ENCODE measurements around the gene SLC13A2. TPM values are rescaled to one million over a fixed set of nuclear protein-coding genes. Genes with fewer than 3 reads are reported as not detected.
"Not testable (repeated sequence)": the region's sequence is repeated elsewhere in the genome, so short reads cannot be mapped to it uniquely, and the experiment has no call there.

The SLC13A2 gene, protein sequence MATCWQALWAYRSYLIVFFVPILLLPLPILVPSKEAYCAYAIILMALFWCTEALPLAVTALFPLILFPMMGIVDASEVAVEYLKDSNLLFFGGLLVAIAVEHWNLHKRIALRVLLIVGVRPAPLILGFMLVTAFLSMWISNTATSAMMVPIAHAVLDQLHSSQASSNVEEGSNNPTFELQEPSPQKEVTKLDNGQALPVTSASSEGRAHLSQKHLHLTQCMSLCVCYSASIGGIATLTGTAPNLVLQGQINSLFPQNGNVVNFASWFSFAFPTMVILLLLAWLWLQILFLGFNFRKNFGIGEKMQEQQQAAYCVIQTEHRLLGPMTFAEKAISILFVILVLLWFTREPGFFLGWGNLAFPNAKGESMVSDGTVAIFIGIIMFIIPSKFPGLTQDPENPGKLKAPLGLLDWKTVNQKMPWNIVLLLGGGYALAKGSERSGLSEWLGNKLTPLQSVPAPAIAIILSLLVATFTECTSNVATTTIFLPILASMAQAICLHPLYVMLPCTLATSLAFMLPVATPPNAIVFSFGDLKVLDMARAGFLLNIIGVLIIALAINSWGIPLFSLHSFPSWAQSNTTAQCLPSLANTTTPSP
- total RNA-seq, result not detected
- long read RNA-seq, result 0 reads

DNA sequence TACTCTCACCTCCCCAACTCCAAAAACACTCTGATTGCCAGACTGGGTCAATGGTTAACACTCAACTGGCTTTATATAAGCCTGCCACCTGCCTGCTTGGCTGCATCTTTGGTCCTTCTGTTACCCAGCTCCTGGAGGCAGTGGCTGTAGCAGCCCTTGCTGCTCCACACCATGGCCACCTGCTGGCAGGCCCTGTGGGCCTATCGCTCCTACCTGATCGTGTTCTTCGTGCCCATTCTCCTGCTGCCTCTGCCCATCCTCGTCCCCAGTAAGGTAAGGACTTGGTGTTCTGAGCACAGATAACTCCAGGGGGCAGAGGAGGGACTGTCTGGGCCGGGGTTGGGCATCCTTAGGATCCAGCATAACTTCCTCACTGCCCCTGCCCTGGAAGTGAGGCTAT lies at the start of gene SLC13A2:
Gene SLC13A2 (plus strand): TSS at position 103 of the 400 bp plus-strand sequence. CDS start 69 bp downstream, at position 172.
- DNase-seq (ENCODE audit: missing footprints), result no peak

DNA sequence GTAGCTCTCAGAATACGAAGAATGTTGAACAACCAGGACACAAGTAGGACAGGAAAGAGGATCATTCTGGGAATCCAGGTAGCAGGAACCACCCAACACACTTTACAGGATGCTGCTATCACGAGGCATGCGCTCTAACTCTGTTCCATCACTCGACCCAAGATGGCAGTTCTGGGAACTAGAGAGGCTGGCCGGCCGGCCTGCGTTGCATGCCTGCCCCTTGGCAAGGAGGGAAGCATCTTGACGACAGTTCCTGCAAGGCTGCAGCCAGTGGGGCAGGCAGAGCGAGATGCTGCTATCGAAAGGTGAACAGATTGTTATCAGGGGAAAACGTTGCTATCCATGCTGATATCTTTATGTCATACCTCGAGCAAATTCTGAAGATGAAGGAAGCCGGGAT lies 48.2 kb upstream of the SLC13A2 start:
- DNase-seq (ENCODE audit: missing footprints) (no peak), ATAC-seq (no peak)
- intact Hi-C loops (cut with DNase I), result no loop called here

More for the DNA sequence above, at the start of gene SLC13A2:
- no peak for ATAC-seq
- intact Hi-C loops (cut with DNase I), result no loop called here

DNA sequence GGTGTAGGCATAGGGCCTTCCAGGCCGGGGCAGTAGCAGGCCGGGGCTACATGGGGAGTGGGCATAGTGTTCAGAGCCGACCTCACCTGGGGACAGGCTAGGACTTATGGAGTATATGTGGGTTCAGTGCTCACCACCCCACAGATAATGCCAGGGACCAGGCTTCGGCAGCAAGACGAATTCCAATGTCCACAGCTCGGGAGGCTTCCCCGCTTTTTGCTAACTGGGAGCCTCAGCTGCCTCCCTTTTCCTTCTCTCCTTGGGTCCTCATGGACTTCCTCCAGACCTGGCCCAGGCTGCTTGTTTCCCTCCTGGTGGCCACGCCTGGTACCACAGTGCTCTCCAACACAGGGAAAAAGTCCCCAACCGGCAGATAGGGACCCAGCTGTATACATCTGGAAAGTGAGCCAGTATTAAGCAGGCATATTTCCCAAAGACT lies 47.3 kb upstream of the SLC13A2 start:
- no peak for DNase-seq (ENCODE audit: missing footprints)
- no peak for ATAC-seq
- intact Hi-C loops (cut with DNase I), result no loop called here

DNA sequence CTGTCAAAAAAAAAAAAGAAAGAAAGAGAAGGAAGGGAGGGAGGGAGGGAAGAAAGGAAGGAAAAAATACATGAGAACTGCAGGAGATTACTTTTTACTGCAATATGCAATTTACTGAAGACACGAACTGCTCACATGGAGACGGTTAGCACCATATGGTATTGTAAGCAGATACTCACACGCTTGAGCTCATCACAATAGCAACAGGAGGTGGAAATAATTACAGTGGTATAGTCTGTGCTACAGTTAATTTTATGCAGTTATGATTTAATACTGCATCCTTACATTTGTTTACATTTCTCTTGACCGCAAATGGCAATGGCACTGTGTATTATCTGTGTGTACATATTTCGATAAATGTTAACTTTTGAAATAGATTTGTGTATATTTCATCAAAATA lies 46.1 kb upstream of the SLC13A2 start:
- DNase-seq (ENCODE audit: missing footprints), result no peak
- intact Hi-C loops (cut with DNase I), result no loop called here
- ATAC-seq, result no peak

DNA sequence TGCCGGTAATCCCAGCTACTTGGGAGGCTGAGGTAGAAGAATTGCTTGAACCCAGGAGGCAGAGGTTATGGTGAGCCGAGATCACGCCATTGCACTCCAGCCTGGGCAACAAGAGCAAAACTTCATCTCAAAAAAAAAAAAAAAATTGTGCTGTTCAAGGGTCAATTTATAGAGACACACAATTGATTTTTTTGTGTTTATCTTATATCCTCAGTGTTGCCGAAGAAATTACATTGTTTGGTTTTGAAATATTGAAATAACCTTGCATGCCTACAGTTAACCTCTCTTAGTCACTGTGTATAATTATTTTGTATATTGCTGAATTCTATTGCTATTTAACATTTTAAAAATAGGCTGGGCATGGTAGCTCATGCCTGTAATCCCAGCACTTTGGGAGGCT lies 45.5 kb upstream of the SLC13A2 start:
- DNase-seq (ENCODE audit: missing footprints); ATAC-seq; intact Hi-C loops (cut with DNase I): not testable (repeated sequence)

DNA sequence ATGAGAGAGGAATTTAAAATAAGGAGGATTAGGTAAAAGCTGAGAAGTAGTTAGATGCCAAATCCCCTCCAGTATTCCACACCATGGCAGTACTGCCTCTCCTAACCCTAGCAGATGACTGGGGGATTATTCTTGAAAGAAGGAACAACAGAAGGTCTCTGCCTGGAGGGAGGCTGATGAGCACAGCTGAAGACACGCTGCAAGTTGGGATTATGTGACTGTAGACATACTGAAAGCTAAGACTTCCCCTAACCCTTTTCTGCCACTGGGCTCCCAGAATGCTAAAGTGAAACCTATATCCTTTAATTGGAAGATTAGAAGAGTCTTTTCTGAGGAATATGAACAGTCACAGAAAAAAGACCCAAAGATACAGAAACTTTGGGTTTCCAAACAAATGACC lies 39.7 kb upstream of the SLC13A2 start:
- ATAC-seq (no peak), DNase-seq (ENCODE audit: missing footprints) (no peak)
- intact Hi-C loops (cut with DNase I), result no loop called here

DNA sequence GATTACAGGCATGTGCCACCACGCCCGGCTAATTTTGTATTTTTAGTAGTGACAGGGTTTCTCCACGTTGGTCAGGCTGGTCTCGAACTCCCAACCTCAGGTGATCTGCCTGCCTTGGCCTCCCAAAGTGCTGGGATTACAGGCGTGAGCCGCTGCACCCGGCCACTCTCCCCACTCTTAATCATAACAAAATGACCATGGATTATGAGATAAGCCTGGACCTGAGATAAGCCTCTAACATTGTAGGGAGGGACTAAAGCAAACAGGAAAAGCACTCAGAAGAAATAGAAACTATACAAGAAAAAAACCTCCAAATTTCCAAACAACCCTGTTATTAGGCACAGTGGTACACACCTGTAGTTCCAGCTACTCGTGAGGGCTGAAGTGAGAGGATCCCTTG lies 39.1 kb upstream of the SLC13A2 start:
- intact Hi-C loops (cut with DNase I); DNase-seq (ENCODE audit: missing footprints); ATAC-seq: not testable (repeated sequence)

DNA sequence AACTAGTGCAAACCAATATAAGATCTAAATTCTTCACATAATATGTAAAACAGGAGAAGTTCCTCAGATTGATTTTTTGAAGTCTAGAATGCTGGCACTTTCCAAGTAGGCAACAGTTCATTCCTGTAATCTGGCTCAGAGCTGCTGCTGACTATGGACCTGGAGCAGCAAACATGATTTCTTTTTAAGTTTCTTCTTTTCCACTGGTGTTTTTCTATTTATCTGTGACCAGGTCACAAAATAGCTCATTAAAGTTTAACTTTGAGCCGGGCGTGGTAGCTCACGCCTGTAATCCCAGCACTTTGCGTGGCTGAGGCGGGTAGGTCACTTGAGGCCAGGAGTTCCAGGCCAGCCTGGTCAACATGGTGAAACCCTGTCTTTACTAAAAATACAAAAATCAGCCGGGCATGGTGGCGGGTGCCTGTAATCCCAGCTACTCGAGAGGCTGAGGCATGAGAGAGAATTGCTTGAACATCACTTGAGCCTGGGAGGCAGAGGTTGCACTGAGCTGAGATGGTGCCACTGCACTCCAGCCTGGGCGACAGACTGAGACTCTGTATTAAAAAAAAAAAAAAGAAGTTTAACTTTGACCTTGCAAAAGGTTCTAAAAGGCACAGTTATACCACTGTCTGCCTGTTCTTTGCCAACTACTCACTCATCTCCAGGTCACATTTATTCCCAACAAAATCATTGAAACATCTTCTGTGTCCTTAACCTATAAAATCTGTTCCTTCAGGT lies 29.4 kb upstream of the SLC13A2 start:
- DNase-seq (ENCODE audit: missing footprints), result no peak
- intact Hi-C loops (cut with DNase I), result no loop called here
- ATAC-seq, result no peak

DNA sequence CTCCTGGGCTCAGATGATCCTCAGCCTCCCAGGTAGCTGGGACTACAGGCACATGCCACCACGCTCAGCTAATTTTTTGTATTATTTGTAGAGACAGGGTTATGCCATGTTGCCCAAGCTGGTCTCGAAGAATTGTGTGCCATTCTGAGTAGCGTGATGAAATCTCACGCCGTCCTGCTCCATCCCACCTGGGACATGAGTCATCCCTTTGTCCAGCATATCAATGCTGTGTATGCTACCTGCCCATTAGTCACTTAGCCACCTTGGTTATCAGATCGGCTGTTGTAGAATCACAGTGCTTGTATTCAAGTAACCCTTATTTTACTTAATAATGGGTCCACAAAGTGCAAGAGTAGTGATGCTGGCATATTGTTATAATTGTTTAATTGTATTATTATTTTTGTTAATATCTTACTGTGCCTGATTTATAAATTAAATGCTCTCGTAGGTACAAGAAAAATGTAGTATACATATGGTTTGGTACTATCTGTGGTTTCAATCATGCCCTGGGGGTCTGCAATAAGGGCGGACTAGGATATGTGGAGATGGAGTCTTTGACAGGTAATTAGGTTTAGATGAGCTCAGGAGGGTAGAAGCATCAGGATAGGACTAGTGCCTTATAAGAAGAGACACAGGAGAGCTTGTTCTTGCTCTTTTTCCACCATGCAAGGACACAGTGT lies 26.6 kb upstream of the SLC13A2 start:
- ATAC-seq (no peak), DNase-seq (ENCODE audit: missing footprints) (no peak)
- intact Hi-C loops (cut with DNase I), result no loop called here

DNA sequence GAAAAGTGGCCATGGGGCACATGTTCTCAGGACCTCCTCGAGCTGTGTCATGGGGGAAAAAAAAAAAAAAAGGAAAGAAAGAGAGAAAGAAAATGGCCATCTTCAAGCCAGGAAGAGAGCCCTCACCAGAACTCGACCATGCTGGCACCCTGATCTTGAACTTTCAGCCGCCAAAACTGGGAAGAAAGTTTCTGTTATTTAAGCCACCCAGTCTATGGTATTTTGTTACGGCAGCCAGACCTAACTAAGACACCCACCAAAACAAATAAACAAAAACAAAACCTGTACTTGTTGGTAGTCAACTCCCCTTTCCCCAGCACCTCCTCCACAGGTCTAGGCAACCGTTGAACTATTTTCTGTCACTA lies 26.1 kb upstream of the SLC13A2 start:
- no peak for ATAC-seq
- no peak for DNase-seq (ENCODE audit: missing footprints)
- intact Hi-C loops (cut with DNase I), result no loop called here

DNA sequence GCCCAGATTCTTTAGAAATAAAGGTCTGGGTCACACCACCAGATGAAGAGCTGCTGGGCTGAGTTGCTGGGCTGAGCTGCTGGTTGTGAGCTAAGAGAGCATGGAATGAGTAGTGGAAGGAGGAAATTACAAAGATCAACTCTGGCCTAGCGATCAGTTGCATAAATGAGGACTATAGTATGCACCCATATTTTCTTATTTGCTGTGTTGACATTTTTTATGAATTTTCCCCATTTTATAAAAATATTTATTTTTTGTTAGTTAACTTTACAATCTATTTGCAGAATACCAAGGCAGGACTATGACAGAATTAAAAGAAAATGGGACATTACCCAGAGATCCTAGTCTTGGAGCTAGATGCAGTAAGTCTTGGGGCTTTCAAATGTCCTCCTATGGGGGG lies 23.6 kb upstream of the SLC13A2 start:
- DNase-seq (ENCODE audit: missing footprints) (no peak), ATAC-seq (no peak)
- intact Hi-C loops (cut with DNase I), result no loop called here

DNA sequence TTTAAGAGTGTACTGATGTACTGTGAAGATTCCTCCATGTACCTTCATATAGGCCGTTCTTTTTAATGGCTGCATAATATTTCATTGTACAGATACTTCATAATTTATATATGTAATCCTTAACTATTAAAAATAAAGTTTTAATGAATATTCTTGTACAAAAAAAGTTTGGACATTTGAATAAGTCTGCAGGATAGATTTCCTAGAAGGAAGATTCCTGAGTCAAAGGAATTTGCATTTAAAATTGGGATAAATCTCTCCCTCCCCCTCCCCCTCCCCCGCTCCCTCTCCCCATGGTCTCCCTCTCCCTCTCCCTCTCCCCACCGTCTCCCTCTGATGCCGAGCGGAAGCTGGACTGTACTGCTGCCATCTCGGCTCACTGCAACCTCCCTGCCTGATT lies 15.6 kb upstream of the SLC13A2 start:
- intact Hi-C loops (cut with DNase I), result no loop called here
- ATAC-seq, result no peak
- no peak for DNase-seq (ENCODE audit: missing footprints)

DNA sequence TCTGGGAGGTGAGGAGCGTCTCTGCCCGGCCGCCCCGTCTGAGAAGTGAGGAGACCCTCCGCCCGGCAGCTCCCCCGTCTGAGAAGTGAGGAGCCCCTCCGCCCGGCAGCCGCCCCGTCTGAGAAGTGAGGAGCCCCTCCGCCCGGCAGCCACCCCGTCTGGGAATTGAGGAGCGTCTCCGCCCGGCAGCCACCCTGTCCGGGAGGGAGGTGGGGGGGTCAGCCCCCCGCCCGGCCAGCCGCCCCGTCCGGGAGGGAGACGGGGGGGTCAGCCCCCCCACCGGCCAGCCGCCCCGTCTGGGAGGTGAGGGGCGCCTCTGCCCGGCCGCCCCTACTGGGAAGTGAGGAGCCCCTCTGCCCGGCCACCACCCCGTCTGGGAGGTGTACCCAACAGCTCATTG lies 14.6 kb upstream of the SLC13A2 start:
- ATAC-seq; intact Hi-C loops (cut with DNase I); DNase-seq (ENCODE audit: missing footprints): not testable (repeated sequence)

DNA sequence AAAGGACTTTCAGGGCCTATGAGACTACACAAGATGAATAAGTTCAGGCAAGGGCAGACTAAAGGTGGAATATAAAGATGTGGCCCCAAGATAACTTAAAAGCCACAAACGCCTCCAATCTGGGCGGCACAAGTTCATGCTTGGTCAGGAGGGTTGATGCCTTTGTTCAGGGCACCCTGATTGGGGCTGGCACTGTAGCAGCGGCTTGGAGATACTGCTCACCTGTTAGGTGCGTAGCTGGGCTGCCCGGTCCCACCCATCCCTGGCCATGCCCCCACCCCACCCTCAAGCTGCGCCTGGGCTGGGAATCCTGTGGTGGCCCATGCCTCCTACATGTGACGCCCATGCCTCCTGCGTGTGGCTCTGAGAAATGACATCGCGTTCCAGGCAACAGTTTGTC lies 12.5 kb upstream of the SLC13A2 start:
- intact Hi-C loops (cut with DNase I), result no loop called here
- ATAC-seq, result no peak
- no peak for DNase-seq (ENCODE audit: missing footprints)

DNA sequence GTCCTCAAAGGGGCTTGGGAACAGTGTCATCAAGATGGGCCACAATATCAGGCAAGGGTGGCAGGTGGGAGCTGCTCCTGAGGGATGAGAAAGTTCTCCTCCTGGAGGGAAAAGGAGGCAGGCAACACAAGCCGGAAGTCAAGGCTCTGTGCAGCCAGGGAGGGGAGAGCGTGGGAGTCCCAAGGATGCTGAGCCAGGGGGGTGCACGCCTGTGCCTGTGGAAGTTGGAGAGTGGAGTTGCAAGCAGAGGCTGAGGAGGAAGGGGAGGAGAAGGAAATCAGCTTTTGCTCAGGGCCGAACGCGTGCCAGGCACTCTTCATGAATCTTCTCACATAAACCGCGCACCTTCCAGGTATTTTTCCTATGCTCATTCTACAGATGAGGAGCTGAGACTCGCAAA lies 7.4 kb upstream of the SLC13A2 start:
- intact Hi-C loops (cut with DNase I), result no loop called here

DNA sequence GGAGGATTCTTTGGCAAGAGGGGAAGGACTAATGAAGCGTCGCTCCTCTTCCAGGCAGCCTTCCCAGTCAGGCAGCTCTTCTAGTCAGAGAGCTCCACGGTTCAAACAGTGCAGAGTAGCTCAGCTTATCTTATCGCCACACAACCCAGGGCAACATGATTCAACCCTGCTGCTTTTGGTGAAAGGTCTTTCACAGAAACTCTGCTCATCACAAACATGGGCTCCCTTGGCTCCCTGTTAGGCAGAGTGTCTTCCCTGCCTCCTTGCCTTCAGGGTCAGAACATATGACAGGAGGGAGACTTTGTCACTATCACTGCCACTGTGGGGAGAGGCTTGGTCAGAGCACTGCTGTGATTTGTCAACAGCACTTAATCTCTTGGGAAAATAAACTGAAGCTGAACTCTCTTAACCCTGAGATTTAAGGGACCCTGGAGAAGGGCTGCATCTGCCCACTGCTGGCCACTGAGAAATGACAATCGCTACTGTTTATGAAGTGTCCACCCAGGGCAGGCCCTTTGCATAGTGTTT lies 6.9 kb upstream of the SLC13A2 start:
- ATAC-seq (no peak), DNase-seq (ENCODE audit: missing footprints) (no peak)
- intact Hi-C loops (cut with DNase I), result no loop called here

More for the DNA sequence above, 7.4 kb upstream of the SLC13A2 start:
- no peak for ATAC-seq
- peak; percentile 50 for DNase-seq (ENCODE audit: missing footprints)

DNA sequence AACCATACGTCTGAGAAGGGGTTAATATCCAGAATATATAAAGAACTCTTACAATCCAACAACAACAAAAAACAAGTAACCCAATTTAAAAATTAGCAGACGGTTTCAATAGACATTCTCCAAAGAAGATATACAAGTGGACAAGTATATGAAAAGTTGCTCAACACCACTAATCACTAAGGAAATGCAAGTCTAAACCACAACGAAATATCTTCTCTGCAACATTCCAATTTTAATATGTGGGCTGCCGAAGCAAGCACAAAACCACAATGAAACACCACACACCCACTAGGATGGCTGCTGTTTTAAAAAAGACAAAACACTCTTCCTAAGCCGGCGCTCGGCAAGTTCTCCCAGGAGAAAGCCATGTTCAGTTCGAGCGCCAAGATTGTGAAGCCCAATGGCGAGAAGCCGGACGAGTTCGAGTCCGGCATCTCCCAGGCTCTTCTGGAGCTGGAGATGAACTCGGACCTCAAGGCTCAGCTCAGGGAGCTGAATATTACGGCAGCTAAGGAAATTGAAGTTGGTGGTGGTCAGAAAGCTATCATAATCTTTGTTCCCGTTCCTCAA lies 5.9 kb upstream of the SLC13A2 start:
- ATAC-seq (no peak), DNase-seq (ENCODE audit: missing footprints) (no peak)
- intact Hi-C loops (cut with DNase I), result no loop called here

DNA sequence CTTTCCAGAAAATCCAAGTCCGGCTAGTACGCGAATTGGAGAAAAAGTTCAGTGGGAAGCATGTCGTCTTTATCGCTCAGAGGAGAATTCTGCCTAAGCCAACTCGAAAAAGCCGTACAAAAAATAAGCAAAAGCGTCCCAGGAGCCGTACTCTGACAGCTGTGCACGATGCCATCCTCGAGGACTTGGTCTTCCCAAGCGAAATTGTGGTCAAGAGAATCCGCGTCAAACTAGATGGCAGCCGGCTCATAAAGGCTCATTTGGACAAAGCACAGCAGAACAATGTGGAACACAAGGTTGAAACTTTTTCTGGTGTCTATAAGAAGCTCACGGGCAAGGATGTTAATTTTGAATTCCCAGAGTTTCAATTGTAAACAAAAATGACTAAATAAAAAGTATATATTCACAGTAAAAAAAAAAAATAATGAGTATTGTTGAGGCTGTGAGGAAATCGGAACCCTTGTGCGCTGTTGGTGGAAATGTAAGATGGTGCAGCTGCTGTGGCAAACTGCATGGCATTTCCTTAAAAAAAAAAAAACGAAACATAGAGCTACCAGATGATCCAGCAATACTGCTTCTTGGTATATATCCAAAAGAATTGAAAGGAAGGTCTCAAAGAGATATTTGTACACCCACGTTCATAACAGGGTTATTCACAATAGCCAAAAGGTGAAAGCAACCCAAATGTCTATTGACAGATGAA lies 5.3 kb upstream of the SLC13A2 start:
- ATAC-seq; DNase-seq (ENCODE audit: missing footprints); intact Hi-C loops (cut with DNase I): not testable (repeated sequence)
